ENCODE measurements around the gene HSFX1. TPM values are rescaled to one million over a fixed set of nuclear protein-coding genes. Genes with fewer than 3 reads are reported as not detected.

Gene HSFX1
- total and polyA plus RNA-seq, 2 donors (not counting 1 experiment from before 2014, with no cell fraction given): 1.2 to 2.9 TPM

- no peaks in the 10 kb centered on the region for H4K20me1 ChIP-seq (ENCODE audit: control insufficient read depth, insufficient read depth, low read length, poor library complexity, severe bottlenecking)
- no peaks in the 10 kb centered on the region for H3K9me3 ChIP-seq (ENCODE audit: control extremely low read depth in 1 of 3, control insufficient read depth in 2 of 3, insufficient read depth in 1 of 3, low read length in 2 of 3)
- H3K4me1 ChIP-seq (ENCODE audit: control insufficient read depth in 2 of 2, insufficient read depth in 2 of 2, low read length in 2 of 2): no peaks in the 10 kb centered on the region
- intact Hi-C loops (cut with micrococcal nuclease): no loop called here
- H3K79me2 ChIP-seq (ENCODE audit: control insufficient read depth, insufficient read depth, low read length): no peaks in the 10 kb centered on the region
- Mint-ChIP-seq H3K4me1 (peaks cover 11% of the 10 kb centered on the region), H3K4me3 (no peak overlapping the region), H3K27me3 (no peaks in the 10 kb centered on the region), H3K9me3 (ENCODE audit: insufficient read depth) (no peaks in the 10 kb centered on the region), H3K27ac (no peak overlapping the region)
- no peak for ATAC-seq (ENCODE audit: low read depth)
- DNase-seq: no peak
- H3K36me3 ChIP-seq (replicated peaks in 1 of 2; ENCODE audit: control extremely low read depth in 1 of 2, control insufficient read depth in 1 of 2, extremely low read depth in 1 of 2, insufficient read depth in 2 of 2, low read length in 1 of 2): no peaks in the 10 kb centered on the region
- H3K27me3 ChIP-seq (replicated peaks in 1 of 4; ENCODE audit: control extremely low read depth in 1 of 4, control insufficient read depth in 3 of 4, insufficient read depth in 4 of 4, low read length in 3 of 4): no peaks in the 10 kb centered on the region
- no CpG with 5 or more reads among the region's 6 CpGs for WGBS (ENCODE audit: insufficient coverage)
- no peak overlapping the region for H3K4me2 ChIP-seq (replicated peaks; ENCODE audit: low read depth, low read length, poor library complexity, severe bottlenecking)
- ChIA-PET CTCF (no interaction called here), POLR2A (no interaction called here)
- TF ChIP-seq, protein P1, sequence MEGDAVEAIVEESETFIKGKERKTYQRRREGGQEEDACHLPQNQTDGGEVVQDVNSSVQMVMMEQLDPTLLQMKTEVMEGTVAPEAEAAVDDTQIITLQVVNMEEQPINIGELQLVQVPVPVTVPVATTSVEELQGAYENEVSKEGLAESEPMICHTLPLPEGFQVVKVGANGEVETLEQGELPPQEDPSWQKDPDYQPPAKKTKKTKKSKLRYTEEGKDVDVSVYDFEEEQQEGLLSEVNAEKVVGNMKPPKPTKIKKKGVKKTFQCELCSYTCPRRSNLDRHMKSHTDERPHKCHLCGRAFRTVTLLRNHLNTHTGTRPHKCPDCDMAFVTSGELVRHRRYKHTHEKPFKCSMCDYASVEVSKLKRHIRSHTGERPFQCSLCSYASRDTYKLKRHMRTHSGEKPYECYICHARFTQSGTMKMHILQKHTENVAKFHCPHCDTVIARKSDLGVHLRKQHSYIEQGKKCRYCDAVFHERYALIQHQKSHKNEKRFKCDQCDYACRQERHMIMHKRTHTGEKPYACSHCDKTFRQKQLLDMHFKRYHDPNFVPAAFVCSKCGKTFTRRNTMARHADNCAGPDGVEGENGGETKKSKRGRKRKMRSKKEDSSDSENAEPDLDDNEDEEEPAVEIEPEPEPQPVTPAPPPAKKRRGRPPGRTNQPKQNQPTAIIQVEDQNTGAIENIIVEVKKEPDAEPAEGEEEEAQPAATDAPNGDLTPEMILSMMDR (IDR thresholded peaks at IDR 0.05): no peak
- no peak for TF ChIP-seq EZH2 (IDR thresholded peaks at IDR 0.05; ENCODE audit: borderline replicate concordance, insufficient read depth, low read depth, low read length, poor library complexity, severe bottlenecking)
- no peak overlapping the region for H3K27ac ChIP-seq (ENCODE audit: low read length in 2 of 2)
- H3K9ac ChIP-seq (ENCODE audit: low read length): no peak overlapping the region
- no peak overlapping the region for H3K4me3 ChIP-seq (ENCODE audit: control extremely low read depth in 1 of 5, extremely low read depth in 1 of 5, insufficient read depth in 1 of 5, low read depth in 2 of 5, low read length in 4 of 5)
- H2AFZ ChIP-seq (ENCODE audit: insufficient read depth, low read depth, low read length, poor library complexity, severe bottlenecking): no peak overlapping the region
These were observed 25.3 kb downstream of the HSFX1 start for GRCh38 chrX:149799095-149799714.

GRCh38 chrX:149799938-149800337 is 26.1 kb downstream of the HSFX1 start:
- H3K9ac ChIP-seq (ENCODE audit: low read length): no peak overlapping the region
- no peak overlapping the region for H3K4me3 Mint-ChIP-seq
- peaks cover 11% of the 10 kb centered on the region for H3K4me1 Mint-ChIP-seq
- H3K9me3 ChIP-seq (ENCODE audit: control extremely low read depth in 1 of 3, control insufficient read depth in 2 of 3, insufficient read depth in 1 of 3, low read length in 2 of 3): no peaks in the 10 kb centered on the region
- no peaks in the 10 kb centered on the region for H3K27me3 ChIP-seq (replicated peaks in 1 of 4; ENCODE audit: control extremely low read depth in 1 of 4, control insufficient read depth in 3 of 4, insufficient read depth in 4 of 4, low read length in 3 of 4)
- ChIA-PET CTCF (interaction anchor here (0.6 kb wide), 1 partner anchor 150 kb away, joined by 3 read pairs; no protein-coding TSS in a partner anchor), POLR2A (no interaction called here)
- H3K4me1 ChIP-seq (ENCODE audit: control insufficient read depth in 2 of 2, insufficient read depth in 2 of 2, low read length in 2 of 2): no peaks in the 10 kb centered on the region
- WGBS (ENCODE audit: insufficient coverage): no CpG with 5 or more reads among the region's 3 CpGs
- no peak overlapping the region for H3K27ac Mint-ChIP-seq
- no peaks in the 10 kb centered on the region for H4K20me1 ChIP-seq (ENCODE audit: control insufficient read depth, insufficient read depth, low read length, poor library complexity, severe bottlenecking)
- ATAC-seq (ENCODE audit: low read depth): no peak
- H3K79me2 ChIP-seq (ENCODE audit: control insufficient read depth, insufficient read depth, low read length): no peaks in the 10 kb centered on the region
- intact Hi-C loops (cut with micrococcal nuclease): no loop called here
- H3K27me3 Mint-ChIP-seq: no peaks in the 10 kb centered on the region
- H3K4me2 ChIP-seq (replicated peaks; ENCODE audit: low read depth, low read length, poor library complexity, severe bottlenecking): no peak overlapping the region
- H3K9me3 Mint-ChIP-seq (ENCODE audit: insufficient read depth): no peaks in the 10 kb centered on the region
- TF ChIP-seq, protein P1 (IDR thresholded peaks at IDR 0.05): no peak
- TF ChIP-seq EZH2 (IDR thresholded peaks at IDR 0.05; ENCODE audit: borderline replicate concordance, insufficient read depth, low read depth, low read length, poor library complexity, severe bottlenecking): no peak
- no peak overlapping the region for H3K27ac ChIP-seq (ENCODE audit: low read length in 2 of 2)
- H3K4me3 ChIP-seq (ENCODE audit: control extremely low read depth in 1 of 5, extremely low read depth in 1 of 5, insufficient read depth in 1 of 5, low read depth in 2 of 5, low read length in 4 of 5): no peak overlapping the region
- DNase-seq: no peak
- no peak overlapping the region for H2AFZ ChIP-seq (ENCODE audit: insufficient read depth, low read depth, low read length, poor library complexity, severe bottlenecking)
- no peaks in the 10 kb centered on the region for H3K36me3 ChIP-seq (replicated peaks in 1 of 2; ENCODE audit: control extremely low read depth in 1 of 2, control insufficient read depth in 1 of 2, extremely low read depth in 1 of 2, insufficient read depth in 2 of 2, low read length in 1 of 2)
